Testis (tissue), 2 donors: ENCODE results near the gene PDE7B.

Experiments used
- CTCF ChIP-seq, 3 experiments: fragments of 450-650 bp in 2 of 3; fragments of 200-600 bp in 1 of 3; sonication (generic) in 1 of 3; IDR thresholded peaks; one replicate each; pipeline ENCODE4 v1.5.1; 2016 to 2019; ENCODE audit warnings: antibody characterized with exemption in 3 of 3, mild to moderate bottlenecking in 2 of 3, moderate library complexity in 1 of 3
- POLR2A ChIP-seq: fragments of 450-650 bp; IDR thresholded peaks from one replicate; pipeline ENCODE4 v1.6.1; 2017; ENCODE audit warnings: antibody characterized with exemption, mild to moderate bottlenecking, moderate library complexity

DNA sequence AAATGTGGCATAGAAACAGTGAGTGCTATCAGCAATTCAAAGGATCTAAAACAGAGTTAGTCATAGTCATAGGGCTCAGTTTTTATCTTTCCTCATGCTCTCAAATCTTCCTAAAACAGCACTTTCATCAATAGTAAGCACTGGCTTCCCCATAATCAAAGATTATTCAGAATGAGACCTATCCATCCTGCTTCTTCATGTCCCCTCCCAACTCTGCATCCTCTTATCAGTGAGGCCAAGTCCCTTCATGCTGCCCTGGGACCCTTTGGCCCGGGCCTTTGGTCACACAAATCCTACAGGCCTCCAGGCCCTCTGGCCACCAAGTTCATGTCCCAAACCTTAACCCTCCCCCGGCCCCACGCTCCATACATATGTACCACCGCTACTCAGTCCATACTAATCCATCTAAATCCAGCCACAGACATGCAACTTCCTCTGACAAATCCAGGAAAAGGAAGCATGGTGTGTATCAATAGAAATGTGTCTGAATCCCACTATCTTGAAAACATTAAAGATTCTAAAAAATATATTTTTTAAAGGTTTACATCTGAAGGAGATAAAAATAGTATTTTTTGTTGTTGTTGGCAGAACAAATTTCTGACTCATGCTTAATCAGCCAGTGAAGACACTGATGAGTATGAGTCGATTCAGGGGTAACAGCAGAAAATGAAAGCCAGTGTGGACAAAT is 143.5 kb downstream of the PDE7B start:
- TF ChIP-seq POLR2A (no peak), CTCF (IDR thresholded peaks at IDR 0.05) (no peak)
